Lower leg skin (tissue), 4 donors: Measurements from ENCODE around the gene TAS2R5. TPM values are rescaled to one million over a fixed set of nuclear protein-coding genes. Genes with fewer than 3 reads are reported as not detected.
"Not testable (repeated sequence)": the region's sequence is repeated elsewhere in the genome, so short reads cannot be mapped to it uniquely, and the experiment has no call there.

Experiments used
- DNase-seq, 2 donors: peaks; one replicate each; pipeline ENCODE4 v3.0.0-alpha.2; 2019; ENCODE audit warnings: low spot score in 2 of 2
- H3K4me3 ChIP-seq: fragments of 200-600 bp; sonication (generic); 2 replicates; pipeline ENCODE4 v1.5.1; 2017; ENCODE audit warnings: mild to moderate bottlenecking, low read depth; ENCODE audit not compliant: poor library complexity, severe bottlenecking
- POLR2A ChIP-seq, 2 donors: fragments of 450-650 bp; IDR thresholded peaks; one replicate each; pipeline ENCODE4 v1.6.1; 2016 to 2017; ENCODE audit warnings: antibody characterized with exemption in 2 of 2, mild to moderate bottlenecking in 1 of 2, moderate library complexity in 1 of 2
- WGBS, 2 donors: methylation state at CpG; one replicate each; pipeline ENCODE4 v1.1.5; 2018; 5-methylcytosine and 5-hydroxymethylcytosine counted together
- intact Hi-C: fragments of 100-400 bp; cut with DNase I; formaldehyde crosslinking; loops from one replicate; pipeline ENCODE4 v1.15.0; 2023; ENCODE audit warnings: low total_unique reads
- total RNA-seq, 4 donors: library from RNA; depleted of rRNA; stranded (reverse); fragments of >200 nt; gene quantifications; one replicate each; pipeline ENCODE4 v1.1.0, GENCODE V29; 2016
- TF ChIP-seq, protein P1 (sequence below), 3 donors: fragments of 450-650 bp; IDR thresholded peaks; one replicate each; pipeline ENCODE4 v1.5.1; 2016; ENCODE audit warnings: antibody characterized with exemption in 3 of 3, mild to moderate bottlenecking in 3 of 3, moderate library complexity in 2 of 3

TAS2R5 gene
- total RNA-seq, 4 donors from 2014 or later: 1.3 to 2.1 (median 1.7) TPM

DNA sequence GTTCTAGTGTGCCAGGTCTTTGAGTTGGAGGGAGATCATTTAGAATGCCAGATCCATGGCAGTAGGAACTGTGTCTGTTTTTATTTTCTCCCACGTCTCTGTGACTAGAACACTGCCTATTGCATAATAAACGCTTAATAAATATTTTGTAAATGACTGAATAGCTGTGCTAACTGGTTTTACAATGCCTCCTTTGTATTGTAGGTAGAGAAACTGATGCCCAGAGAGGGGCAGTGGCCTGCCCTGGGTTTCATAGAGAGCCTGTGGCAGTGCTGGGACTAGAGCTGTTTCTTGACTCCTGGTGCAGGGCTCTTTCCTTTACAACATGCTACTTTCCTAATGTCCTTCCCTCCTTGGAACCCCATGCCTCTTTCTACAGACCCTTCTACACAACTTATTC is 2.5 kb downstream of the TAS2R5 start:
- intact Hi-C loops: no loop called here
- no peak for TF ChIP-seq POLR2A (IDR thresholded peaks at IDR 0.05)
- TF ChIP-seq, protein P1, sequence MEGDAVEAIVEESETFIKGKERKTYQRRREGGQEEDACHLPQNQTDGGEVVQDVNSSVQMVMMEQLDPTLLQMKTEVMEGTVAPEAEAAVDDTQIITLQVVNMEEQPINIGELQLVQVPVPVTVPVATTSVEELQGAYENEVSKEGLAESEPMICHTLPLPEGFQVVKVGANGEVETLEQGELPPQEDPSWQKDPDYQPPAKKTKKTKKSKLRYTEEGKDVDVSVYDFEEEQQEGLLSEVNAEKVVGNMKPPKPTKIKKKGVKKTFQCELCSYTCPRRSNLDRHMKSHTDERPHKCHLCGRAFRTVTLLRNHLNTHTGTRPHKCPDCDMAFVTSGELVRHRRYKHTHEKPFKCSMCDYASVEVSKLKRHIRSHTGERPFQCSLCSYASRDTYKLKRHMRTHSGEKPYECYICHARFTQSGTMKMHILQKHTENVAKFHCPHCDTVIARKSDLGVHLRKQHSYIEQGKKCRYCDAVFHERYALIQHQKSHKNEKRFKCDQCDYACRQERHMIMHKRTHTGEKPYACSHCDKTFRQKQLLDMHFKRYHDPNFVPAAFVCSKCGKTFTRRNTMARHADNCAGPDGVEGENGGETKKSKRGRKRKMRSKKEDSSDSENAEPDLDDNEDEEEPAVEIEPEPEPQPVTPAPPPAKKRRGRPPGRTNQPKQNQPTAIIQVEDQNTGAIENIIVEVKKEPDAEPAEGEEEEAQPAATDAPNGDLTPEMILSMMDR (IDR thresholded peaks at IDR 0.05): no peak
- 89 to 96% methylated on average over 2 of the region's 2 CpGs for WGBS, 2 donors
- DNase-seq: no peak
- H3K4me3 ChIP-seq: no peak overlapping the region

DNA sequence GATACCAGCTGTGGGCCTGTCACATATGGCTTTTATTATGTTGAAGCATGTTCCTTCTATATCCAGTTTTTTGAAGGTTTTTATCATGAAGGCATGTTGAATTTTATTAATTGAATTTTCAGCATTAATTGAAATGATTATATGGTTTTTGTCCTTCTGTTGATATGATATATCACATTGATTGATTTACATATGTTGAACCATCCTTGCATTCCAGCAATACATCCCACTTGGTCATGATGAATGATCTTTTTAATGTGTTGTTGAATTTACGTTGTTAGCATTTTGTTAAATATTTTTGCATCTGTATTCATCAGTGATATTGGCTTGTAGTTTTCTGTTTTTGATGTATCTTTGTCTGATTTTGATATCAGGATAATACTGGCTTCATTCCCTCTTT is 30.1 kb downstream of the TAS2R5 start:
- TF ChIP-seq POLR2A (IDR thresholded peaks at IDR 0.05): no peak
- TF ChIP-seq, protein P1 (IDR thresholded peaks at IDR 0.05): no peak
- DNase-seq: no peak
- WGBS, 2 donors: 95 to 97% methylated on average over 1 of the region's 1 CpG
- intact Hi-C loops: no loop called here
- H3K4me3 ChIP-seq: no peak overlapping the region

DNA sequence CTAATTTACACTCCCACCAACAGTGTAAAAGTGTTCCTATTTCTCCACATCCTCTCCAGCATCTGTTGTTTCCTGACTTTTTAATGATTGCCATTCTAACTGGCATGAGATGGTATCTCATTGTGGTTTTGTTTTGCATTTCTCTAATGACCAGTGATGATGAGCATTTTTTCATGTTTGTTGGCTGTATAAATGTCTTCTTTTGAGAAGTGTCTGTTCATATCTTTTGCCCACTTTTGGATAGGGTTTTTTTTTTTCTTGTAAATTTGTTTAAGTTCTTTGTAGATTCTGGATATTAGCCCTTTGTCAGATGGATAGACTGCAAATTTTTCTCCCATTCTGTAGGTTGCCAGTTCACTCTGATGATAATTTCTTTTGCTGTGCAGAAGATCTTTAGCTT is 32.4 kb downstream of the TAS2R5 start:
- intact Hi-C loops, DNase-seq, H3K4me3 ChIP-seq: not testable (repeated sequence)

DNA sequence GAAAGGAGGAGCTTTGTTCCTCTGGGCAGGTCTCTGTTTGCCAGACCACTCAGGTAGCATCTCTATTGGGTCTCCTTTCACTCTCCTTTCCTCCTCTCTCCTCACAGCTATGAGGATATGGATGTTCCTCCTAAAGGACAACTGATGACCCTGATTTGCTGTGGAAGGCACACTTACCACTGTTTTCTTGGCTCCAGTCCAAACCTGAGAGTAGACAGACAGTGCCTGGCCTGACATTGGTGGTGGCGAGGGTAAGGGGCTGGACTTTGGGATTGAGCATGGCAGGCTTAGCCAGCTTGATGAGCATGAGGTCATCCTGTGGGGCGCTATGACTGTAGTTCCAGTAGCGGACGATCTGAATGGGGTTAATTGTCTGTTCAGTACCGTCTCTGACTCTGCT is 47.7 kb downstream of the TAS2R5 start:
- DNase-seq: no peak
- H3K4me3 ChIP-seq: no peak overlapping the region
- WGBS, 2 donors: 86 to 91% methylated on average over 5 of the region's 5 CpGs
- intact Hi-C loops: no loop called here
- no peak for TF ChIP-seq POLR2A (IDR thresholded peaks at IDR 0.05)
- TF ChIP-seq, protein P1 (IDR thresholded peaks at IDR 0.05): no peak

DNA sequence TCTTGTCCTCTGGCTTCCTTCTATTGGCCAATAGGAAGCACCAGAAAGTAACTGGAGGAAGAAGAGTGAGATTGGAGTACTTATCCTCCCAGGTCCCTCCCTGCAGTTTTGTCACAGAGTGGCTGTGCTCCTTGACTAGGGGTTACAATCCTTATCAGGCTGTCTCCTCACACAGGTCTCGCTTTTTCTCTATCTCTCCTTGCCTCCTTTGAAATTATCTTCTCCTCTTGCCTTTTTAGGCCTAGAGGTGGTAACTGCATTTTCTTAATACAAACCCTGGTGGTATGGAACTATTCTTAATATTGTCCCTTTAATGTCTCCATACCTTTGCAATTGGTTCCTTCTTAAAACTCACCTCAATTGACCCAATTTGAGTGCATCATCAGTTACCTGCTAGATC is 48.6 kb downstream of the TAS2R5 start:
- no peak for DNase-seq
- 82 to 90% methylated on average over 1 of the region's 1 CpG for WGBS, 2 donors
- intact Hi-C loops: no loop called here
- H3K4me3 ChIP-seq: no peak overlapping the region
- TF ChIP-seq, protein P1 (IDR thresholded peaks at IDR 0.05): no peak
- TF ChIP-seq POLR2A (IDR thresholded peaks at IDR 0.05): no peak

DNA sequence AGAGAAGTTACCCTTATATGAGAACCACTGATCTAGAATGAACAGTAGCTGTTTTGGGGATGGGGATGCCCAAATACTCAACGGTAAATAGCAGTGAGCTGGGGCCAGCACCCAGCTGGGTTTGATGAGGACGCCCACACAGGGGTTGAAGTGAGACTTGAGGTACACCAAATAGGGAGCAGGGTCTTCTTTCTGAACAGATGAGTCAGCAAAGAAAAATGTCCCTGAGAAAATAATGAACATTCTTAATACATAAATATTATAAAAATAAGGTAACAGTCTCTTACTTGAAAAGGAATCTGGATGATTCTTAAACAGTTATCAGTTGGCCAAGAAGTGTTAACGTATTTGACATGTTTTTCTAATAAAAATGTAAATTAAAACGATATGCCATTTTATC is 49.2 kb downstream of the TAS2R5 start:
- H3K4me3 ChIP-seq: no peak overlapping the region
- no peak for TF ChIP-seq POLR2A (IDR thresholded peaks at IDR 0.05)
- TF ChIP-seq, protein P1 (IDR thresholded peaks at IDR 0.05): no peak
- DNase-seq: no peak
- WGBS, 2 donors: 82 to 86% methylated on average over 4 of the region's 4 CpGs
- intact Hi-C loops: no loop called here
